Measurements from ENCODE around the gene MMP13. TPM values are rescaled to one million over a fixed set of nuclear protein-coding genes. Genes with fewer than 3 reads are reported as not detected.

Gene MMP13
- total and polyA plus RNA-seq, 8 donors: 0.09 to 0.12 TPM; not detected in 6

GRCh38 chr11:102989379-102990047 lies 34.0 kb upstream of the MMP13 start:
- H3K4me1 ChIP-seq: no peaks in the 10 kb centered on the region
- WGBS, 2 donors: 61 to 62% methylated on average over 5 of the region's 5 CpGs
- ATAC-seq: no peak
- no peak overlapping the region for H3K4me3 ChIP-seq
- H3K9me3 ChIP-seq: no peaks in the 10 kb centered on the region
- DNase-seq: no peak
- no peak overlapping the region for H3K27ac ChIP-seq
- FAIRE-seq: no peak
- H3K27me3 ChIP-seq: no peaks in the 10 kb centered on the region
- intact Hi-C loops (cut with DNase I): no loop called here
- H3K36me3 ChIP-seq: no peaks in the 10 kb centered on the region
- TF ChIP-seq, protein P1, sequence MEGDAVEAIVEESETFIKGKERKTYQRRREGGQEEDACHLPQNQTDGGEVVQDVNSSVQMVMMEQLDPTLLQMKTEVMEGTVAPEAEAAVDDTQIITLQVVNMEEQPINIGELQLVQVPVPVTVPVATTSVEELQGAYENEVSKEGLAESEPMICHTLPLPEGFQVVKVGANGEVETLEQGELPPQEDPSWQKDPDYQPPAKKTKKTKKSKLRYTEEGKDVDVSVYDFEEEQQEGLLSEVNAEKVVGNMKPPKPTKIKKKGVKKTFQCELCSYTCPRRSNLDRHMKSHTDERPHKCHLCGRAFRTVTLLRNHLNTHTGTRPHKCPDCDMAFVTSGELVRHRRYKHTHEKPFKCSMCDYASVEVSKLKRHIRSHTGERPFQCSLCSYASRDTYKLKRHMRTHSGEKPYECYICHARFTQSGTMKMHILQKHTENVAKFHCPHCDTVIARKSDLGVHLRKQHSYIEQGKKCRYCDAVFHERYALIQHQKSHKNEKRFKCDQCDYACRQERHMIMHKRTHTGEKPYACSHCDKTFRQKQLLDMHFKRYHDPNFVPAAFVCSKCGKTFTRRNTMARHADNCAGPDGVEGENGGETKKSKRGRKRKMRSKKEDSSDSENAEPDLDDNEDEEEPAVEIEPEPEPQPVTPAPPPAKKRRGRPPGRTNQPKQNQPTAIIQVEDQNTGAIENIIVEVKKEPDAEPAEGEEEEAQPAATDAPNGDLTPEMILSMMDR (IDR thresholded peaks at IDR 0.05): no peak

- no peak for FAIRE-seq
These were observed 31.3 kb upstream of the MMP13 start for GRCh38 chr11:102986815-102987214.

DNA sequence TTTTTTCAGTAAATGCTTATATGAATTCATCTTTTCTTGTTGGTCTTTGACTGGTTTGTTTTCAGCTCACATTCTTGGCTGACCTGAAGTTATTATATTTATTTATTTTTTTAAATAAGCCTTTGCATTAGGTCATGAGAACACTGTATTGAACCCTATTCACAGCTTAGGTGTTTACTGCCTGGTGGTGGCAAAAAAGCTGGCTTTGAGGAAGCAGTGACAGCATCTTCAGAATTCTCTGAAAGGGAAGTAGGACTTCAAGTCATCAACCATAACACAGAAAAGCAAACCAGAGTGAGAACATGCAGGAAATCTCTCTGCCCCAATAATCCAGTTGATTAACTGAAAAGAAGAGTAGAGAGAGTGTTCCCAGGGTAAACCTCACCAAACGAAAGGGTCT lies 30.3 kb upstream of the MMP13 start:
- Histone ChIP-seq H3K4me3 (no peak overlapping the region), H3K27ac (no peak overlapping the region), H3K9me3 (no peaks in the 10 kb centered on the region), H3K27me3 (no peaks in the 10 kb centered on the region), H3K4me1 (no peaks in the 10 kb centered on the region), H3K36me3 (no peaks in the 10 kb centered on the region)
- no peak for ATAC-seq
- no peak for DNase-seq
- TF ChIP-seq, protein P1 (IDR thresholded peaks at IDR 0.05): no peak
- WGBS, 2 donors: 65 to 81% methylated on average over 1 of the region's 1 CpG
- intact Hi-C loops (cut with DNase I): no loop called here
- no peak for FAIRE-seq

More at GRCh38 chr11:102986815-102987214, 31.3 kb upstream of the MMP13 start:
- H3K9me3 ChIP-seq: no peaks in the 10 kb centered on the region
- no peak overlapping the region for H3K4me3 ChIP-seq
- H3K27ac ChIP-seq: no peak overlapping the region
- TF ChIP-seq, protein P1 (IDR thresholded peaks at IDR 0.05): no peak
- ATAC-seq (no peak), DNase-seq (no peak)
- no peaks in the 10 kb centered on the region for H3K4me1 ChIP-seq
- H3K27me3 ChIP-seq: no peaks in the 10 kb centered on the region
- intact Hi-C loops (cut with DNase I): no loop called here
- 63 to 70% methylated on average over 2 of the region's 2 CpGs for WGBS, 2 donors
- no peaks in the 10 kb centered on the region for H3K36me3 ChIP-seq

GRCh38 chr11:102983486-102983885 lies 28.0 kb upstream of the MMP13 start:
- Histone ChIP-seq H3K36me3 (no peaks in the 10 kb centered on the region), H3K27me3 (no peaks in the 10 kb centered on the region), H3K4me1 (no peaks in the 10 kb centered on the region), H3K27ac (no peak overlapping the region), H3K9me3 (no peaks in the 10 kb centered on the region), H3K4me3 (no peak overlapping the region)
- TF ChIP-seq, protein P1 (IDR thresholded peaks at IDR 0.05): no peak
- no peak for ATAC-seq
- WGBS, 2 donors: 55 to 73% methylated on average over 2 of the region's 2 CpGs
- no peak for FAIRE-seq
- DNase-seq: no peak
- intact Hi-C loops (cut with DNase I): no loop called here

DNA sequence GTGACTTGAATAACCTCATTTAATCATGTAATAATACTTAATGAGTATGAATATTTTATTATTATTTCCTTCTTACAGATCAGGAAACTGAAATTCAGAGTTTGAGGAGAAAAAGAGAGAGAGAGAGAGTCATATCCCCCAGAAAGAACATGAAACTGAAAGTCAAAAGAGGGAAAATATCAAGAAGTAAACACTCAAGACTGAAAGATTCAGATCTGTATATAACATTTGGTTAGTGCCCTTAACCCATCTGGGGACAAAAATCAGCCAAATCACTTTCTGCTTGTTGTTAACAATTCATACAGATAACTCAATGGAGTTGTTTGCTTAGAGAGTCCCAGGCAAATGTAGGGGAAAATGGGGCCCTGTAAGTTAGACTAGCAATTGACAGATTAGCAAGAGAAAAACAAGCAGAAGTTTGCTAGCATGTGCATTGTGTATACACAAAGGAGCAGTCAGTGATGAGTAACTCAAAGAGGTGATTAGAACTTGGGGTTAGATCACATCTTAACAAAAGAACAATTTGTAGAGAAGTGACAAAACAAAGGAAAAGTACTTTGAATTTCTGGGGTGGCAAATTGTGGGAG lies 25.9 kb upstream of the MMP13 start:
- H3K27ac ChIP-seq: no peak overlapping the region
- no peaks in the 10 kb centered on the region for H3K4me1 ChIP-seq
- DNase-seq (no peak), ATAC-seq (no peak), FAIRE-seq (no peak)
- no peaks in the 10 kb centered on the region for H3K9me3 ChIP-seq
- intact Hi-C loops (cut with DNase I): no loop called here
- no peaks in the 10 kb centered on the region for H3K36me3 ChIP-seq
- TF ChIP-seq, protein P1 (IDR thresholded peaks at IDR 0.05): no peak
- H3K4me3 ChIP-seq: no peak overlapping the region
- no peaks in the 10 kb centered on the region for H3K27me3 ChIP-seq

Measured in pancreas (tissue), 10 donors.